ENCODE measurements around the gene RND2. TPM values are rescaled to one million over a fixed set of nuclear protein-coding genes. Genes with fewer than 3 reads are reported as not detected.

The RND2 gene
- total RNA-seq, 1 donor from 2014 or later = under 0.01 TPM

DNA sequence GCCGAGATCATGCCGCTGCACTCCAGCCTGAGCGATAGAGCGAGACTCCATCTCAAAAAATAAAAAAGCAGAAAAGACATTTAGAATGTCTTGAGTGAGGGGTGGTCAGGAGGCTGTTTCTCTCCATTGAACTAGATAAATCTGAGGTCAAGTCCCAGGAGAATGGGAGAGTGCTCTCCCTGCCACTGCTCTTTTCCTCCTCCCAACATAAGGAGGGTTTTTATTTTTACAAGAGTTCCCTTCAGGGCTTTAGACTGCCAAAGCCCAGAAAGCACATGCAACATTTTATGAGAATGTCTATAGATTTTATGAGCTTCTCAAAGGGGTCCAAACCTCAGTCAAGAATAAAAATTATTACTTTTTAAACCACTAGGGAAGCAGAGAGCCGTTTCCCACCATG, 1.6 kb downstream of the RND2 start:
- Histone ChIP-seq H3K27me3 (ENCODE audit: control insufficient read depth in 3 of 3, insufficient read depth in 3 of 3, low read length in 3 of 3) (no peaks in the 10 kb centered on the region), H3K4me3 (ENCODE audit: low read length in 3 of 3) (no peak overlapping the region)

DNA sequence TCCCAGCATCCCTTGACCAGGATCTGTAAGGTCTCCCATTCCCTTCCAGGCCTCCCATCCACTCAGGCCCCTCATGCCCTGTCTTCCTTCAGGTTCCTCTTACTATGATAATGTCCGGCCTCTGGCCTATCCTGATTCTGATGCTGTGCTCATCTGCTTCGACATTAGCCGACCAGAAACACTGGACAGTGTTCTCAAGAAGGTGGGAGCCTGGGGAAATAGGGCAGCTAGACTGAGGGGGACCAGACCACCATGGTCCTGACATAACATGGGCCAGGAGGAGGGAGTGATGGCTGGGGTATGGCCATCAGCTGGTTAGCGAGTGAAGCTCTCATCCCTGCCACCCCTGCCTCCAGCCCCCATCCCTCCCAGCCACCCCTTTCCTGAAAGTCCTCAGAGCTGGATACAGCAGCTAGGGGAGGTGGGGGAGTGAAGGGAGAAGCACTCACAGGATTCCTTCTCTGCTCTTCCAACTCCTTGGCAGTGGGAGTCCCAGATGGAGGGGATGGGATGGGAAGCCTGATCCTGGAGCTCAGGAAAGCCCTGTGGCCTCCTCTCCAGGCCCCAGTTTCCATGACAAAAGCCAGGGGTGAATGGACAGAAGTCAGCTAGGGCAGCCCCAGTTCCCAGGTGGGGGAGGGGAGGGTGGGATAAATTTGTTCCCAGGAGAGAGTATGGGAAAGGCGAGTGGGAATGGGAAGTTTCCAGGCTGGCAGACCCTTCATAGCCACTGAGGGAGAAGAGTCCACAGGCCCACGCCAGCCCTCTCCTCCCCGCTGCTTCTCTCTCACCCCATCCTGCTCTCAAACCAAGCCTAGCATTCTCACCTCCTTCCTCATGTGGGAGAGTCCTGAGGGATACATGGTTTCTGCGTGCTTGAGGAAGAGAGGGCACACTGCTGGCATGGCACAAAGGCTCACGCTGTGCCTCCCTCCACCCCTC, 2.3 kb downstream of the RND2 start:
- Histone ChIP-seq H3K4me1 (ENCODE audit: control insufficient read depth in 3 of 3, insufficient read depth in 3 of 3, low read length in 3 of 3) (peaks cover 5 to 21% (median 17%) of the 10 kb centered on the region in 3 donors), H3K4me3 (ENCODE audit: low read length in 3 of 3) (no peak overlapping the region), H3K9me3 (ENCODE audit: control insufficient read depth in 3 of 3, low read length in 3 of 3) (no peaks in the 10 kb centered on the region), H3K36me3 (ENCODE audit: control insufficient read depth in 3 of 3, insufficient read depth in 3 of 3, low read length in 3 of 3) (no peaks in the 10 kb centered on the region), H3K27ac (ENCODE audit: low read depth, low read length) (no peak overlapping the region), H3K27me3 (ENCODE audit: control insufficient read depth in 3 of 3, insufficient read depth in 3 of 3, low read length in 3 of 3) (no peaks in the 10 kb centered on the region), H3K9ac (ENCODE audit: low read depth in 1 of 3, low read length in 3 of 3) (peak overlapping the region in 1 of 3 donors; percentile 3)

More for the DNA sequence above, 1.6 kb downstream of the RND2 start:
- Histone ChIP-seq H3K9ac (ENCODE audit: low read depth in 1 of 3, low read length in 3 of 3) (no peak overlapping the region), H3K36me3 (ENCODE audit: control insufficient read depth in 3 of 3, insufficient read depth in 3 of 3, low read length in 3 of 3) (no peaks in the 10 kb centered on the region), H3K9me3 (ENCODE audit: control insufficient read depth in 3 of 3, low read length in 3 of 3) (no peaks in the 10 kb centered on the region), H3K4me1 (ENCODE audit: control insufficient read depth in 3 of 3, insufficient read depth in 3 of 3, low read length in 3 of 3) (peaks cover 5 to 24% (median 17%) of the 10 kb centered on the region in 3 donors), H3K27ac (ENCODE audit: low read depth, low read length) (no peak overlapping the region)

DNA sequence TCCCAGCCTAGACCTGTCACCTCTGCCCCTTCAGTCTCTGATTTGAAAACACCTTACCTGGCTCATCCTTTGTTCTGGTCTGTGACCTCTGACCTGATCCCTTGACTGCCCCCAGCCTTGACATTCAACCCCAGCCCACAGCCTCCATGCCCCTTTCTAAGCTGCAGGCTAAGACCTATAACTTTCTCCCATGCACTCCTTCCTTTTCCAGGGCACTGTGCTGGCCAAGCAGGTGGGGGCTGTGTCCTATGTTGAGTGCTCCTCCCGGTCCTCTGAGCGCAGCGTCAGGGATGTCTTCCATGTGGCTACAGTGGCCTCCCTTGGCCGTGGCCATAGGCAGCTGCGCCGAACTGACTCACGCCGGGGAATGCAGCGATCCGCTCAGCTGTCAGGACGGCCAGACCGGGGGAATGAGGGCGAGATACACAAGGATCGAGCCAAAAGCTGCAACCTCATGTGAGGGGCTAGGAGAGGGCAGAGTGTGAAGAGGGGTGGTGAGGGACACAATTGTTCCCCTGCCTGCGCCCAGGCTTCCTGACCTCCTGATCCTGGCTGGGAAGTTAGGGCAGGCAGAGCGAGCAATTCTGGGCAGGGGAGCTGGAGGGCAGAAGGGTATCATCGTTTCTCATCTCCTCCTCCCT, 3.3 kb downstream of the RND2 start:
- Histone ChIP-seq H3K9ac (ENCODE audit: low read depth in 1 of 3, low read length in 3 of 3) (peak overlapping the region in 1 of 3 donors; percentile 33), H3K27me3 (ENCODE audit: control insufficient read depth in 3 of 3, insufficient read depth in 3 of 3, low read length in 3 of 3) (no peaks in the 10 kb centered on the region), H3K27ac (ENCODE audit: low read depth, low read length) (no peak overlapping the region), H3K9me3 (ENCODE audit: control insufficient read depth in 3 of 3, low read length in 3 of 3) (no peaks in the 10 kb centered on the region), H3K4me1 (ENCODE audit: control insufficient read depth in 3 of 3, insufficient read depth in 3 of 3, low read length in 3 of 3) (peaks cover 5 to 21% (median 17%) of the 10 kb centered on the region in 3 donors), H3K36me3 (ENCODE audit: control insufficient read depth in 3 of 3, insufficient read depth in 3 of 3, low read length in 3 of 3) (no peaks in the 10 kb centered on the region), H3K4me3 (ENCODE audit: low read length in 3 of 3) (no peak overlapping the region)

DNA sequence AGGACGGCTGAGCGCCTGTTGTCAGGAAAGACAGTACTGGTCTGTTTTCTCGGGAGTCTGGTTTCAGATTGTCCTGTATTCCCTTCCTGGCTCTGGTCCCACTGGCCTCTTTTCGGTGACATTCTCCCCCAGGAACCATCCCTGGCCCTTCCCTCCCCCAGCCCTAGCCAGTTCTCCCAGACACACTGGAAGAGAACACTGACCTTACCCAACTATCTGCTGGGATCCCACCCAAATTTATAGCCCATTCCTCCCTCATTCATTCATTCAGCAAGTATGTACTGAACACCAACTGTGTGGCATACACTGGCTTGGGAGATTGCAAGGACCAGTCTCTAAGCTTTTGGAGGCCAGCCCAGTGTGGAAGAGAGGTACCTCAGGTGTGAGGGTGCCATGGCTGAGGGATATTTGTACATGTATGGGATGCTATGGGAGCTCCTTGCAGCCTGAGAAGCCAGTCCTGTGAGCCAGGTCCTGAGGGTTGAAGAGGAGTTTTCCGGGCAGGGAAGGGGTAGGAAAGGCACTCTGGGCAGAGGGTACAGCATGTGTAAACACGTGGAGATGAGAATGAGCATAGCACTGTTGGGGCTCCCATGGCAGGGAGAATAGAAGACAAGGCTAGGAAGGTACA, 5.2 kb downstream of the RND2 start:
- no peaks in the 10 kb centered on the region for H3K9me3 ChIP-seq (ENCODE audit: control insufficient read depth in 3 of 3, low read length in 3 of 3)
- H3K36me3 ChIP-seq (ENCODE audit: control insufficient read depth in 3 of 3, insufficient read depth in 3 of 3, low read length in 3 of 3) = no peaks in the 10 kb centered on the region
- peaks cover 0 to 15% (median 10%) of the 10 kb centered on the region in 3 donors for H3K4me1 ChIP-seq (ENCODE audit: control insufficient read depth in 3 of 3, insufficient read depth in 3 of 3, low read length in 3 of 3)
- H3K27ac ChIP-seq (ENCODE audit: low read depth, low read length) = no peak overlapping the region
- H3K4me3 ChIP-seq (ENCODE audit: low read length in 3 of 3) = no peak overlapping the region
- H3K9ac ChIP-seq (ENCODE audit: low read depth in 1 of 3, low read length in 3 of 3) = no peak overlapping the region
- no peaks in the 10 kb centered on the region for H3K27me3 ChIP-seq (ENCODE audit: control insufficient read depth in 3 of 3, insufficient read depth in 3 of 3, low read length in 3 of 3)

DNA sequence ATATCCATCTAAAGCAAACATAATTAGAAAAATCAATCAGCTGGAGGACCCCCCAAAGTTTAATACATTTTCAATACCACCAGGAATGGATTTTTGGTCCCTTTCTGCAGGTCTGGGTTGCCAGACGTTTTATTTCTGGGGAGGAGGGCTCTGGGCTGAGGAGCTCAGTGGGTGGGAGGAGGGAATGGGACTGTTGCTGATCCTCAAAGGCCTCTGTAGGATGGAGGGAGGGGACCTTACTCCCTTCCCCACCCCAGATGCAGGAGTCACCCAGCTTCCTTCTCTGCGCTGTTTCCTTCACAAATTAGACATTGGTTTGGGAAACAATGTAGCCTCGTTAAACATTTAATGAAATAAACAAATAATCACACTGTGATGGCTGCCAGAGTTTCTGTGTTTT, 6.6 kb downstream of the RND2 start:
- peaks cover 0 to 15% (median 10%) of the 10 kb centered on the region in 3 donors for H3K4me1 ChIP-seq (ENCODE audit: control insufficient read depth in 3 of 3, insufficient read depth in 3 of 3, low read length in 3 of 3)
- H3K4me3 ChIP-seq (ENCODE audit: low read length in 3 of 3) = no peak overlapping the region
- no peaks in the 10 kb centered on the region for H3K27me3 ChIP-seq (ENCODE audit: control insufficient read depth in 3 of 3, insufficient read depth in 3 of 3, low read length in 3 of 3)
- H3K9ac ChIP-seq (ENCODE audit: low read depth in 1 of 3, low read length in 3 of 3) = no peak overlapping the region
- H3K27ac ChIP-seq (ENCODE audit: low read depth, low read length) = no peak overlapping the region
- H3K9me3 ChIP-seq (ENCODE audit: control insufficient read depth in 3 of 3, low read length in 3 of 3) = no peaks in the 10 kb centered on the region
- no peaks in the 10 kb centered on the region for H3K36me3 ChIP-seq (ENCODE audit: control insufficient read depth in 3 of 3, insufficient read depth in 3 of 3, low read length in 3 of 3)

DNA sequence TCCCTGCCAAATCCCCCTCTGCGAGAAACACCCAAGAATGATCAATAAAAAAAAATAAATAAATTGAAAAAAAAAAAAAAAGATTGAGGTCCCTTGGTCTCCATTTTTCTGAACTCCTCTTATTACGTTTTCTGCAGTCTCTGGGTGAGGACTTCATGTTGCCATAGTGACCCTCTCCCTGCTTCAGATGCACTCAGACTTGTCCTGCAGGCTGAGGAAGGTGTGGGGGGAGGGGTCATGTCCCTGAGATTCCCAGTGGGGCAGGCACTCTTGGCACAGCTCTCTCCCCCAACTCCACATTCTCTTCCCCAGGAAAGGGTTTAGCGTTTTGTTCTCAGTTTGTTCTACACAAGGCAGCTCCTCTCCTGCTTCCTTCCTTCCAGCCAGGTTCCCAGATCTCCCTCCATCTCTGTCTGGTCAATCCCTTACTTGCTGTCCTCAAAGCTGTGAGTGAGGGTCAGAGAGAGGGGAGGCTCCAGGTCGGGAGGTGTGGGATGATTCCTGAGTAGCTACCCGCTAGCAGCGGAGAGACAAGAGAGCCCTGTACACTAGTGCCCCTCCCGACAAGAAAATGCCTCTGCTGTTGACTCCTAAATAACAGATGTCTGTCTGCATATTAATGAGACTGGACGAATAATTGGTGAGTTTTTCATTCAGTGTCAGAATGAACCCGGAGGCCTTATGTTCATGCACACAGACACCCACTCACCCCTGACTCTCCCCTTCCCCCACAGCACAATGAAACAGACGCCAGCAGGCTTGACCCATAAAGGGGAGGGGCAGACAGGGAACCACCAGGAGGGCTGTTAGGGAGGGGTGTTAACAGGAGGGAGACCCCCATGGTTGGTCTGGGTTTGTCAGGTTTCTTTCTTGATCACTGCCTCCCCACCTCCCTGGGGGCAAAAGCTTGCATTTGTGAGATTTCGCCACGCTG, 9.2 kb downstream of the RND2 start:
- H3K36me3 ChIP-seq (ENCODE audit: control insufficient read depth in 3 of 3, insufficient read depth in 3 of 3, low read length in 3 of 3) = no peaks in the 10 kb centered on the region
- H3K9me3 ChIP-seq (ENCODE audit: control insufficient read depth in 3 of 3, low read length in 3 of 3) = no peaks in the 10 kb centered on the region
- H3K9ac ChIP-seq (ENCODE audit: low read depth in 1 of 3, low read length in 3 of 3) = peak overlapping the region in 1 of 3 donors; percentile 8
- no peak overlapping the region for H3K4me3 ChIP-seq (ENCODE audit: low read length in 3 of 3)
- H3K27ac ChIP-seq (ENCODE audit: low read depth, low read length) = no peak overlapping the region
- H3K27me3 ChIP-seq (ENCODE audit: control insufficient read depth in 3 of 3, insufficient read depth in 3 of 3, low read length in 3 of 3) = no peaks in the 10 kb centered on the region
- peaks cover 0 to 4% (median 0%) of the 10 kb centered on the region in 3 donors for H3K4me1 ChIP-seq (ENCODE audit: control insufficient read depth in 3 of 3, insufficient read depth in 3 of 3, low read length in 3 of 3)

DNA sequence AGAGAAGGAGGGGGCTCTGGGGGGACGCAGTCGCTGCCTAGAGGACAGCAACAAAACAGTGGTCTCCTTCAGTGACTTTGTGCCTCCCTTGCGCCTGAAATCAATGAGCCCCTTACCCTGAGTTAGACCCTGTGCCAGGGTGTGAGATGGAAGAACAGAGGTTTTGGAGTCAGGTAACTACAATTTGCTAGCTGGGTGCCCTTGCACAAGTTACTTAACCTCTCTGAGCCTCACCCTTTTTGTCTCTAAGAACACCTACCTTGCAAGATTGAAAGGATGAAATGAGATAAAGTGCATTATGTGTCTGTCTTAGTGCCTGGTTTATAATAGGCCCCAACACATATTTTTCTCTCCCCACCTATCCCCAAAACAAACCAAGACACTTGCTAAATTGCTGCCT, 9.9 kb downstream of the RND2 start:
- Histone ChIP-seq H3K4me1 (ENCODE audit: control insufficient read depth in 3 of 3, insufficient read depth in 3 of 3, low read length in 3 of 3) (peaks cover 0 to 2% (median 0%) of the 10 kb centered on the region in 3 donors), H3K27ac (ENCODE audit: low read depth, low read length) (no peak overlapping the region), H3K9ac (ENCODE audit: low read depth in 1 of 3, low read length in 3 of 3) (no peak overlapping the region), H3K36me3 (ENCODE audit: control insufficient read depth in 3 of 3, insufficient read depth in 3 of 3, low read length in 3 of 3) (no peaks in the 10 kb centered on the region), H3K9me3 (ENCODE audit: control insufficient read depth in 3 of 3, low read length in 3 of 3) (no peaks in the 10 kb centered on the region), H3K27me3 (ENCODE audit: control insufficient read depth in 3 of 3, insufficient read depth in 3 of 3, low read length in 3 of 3) (no peaks in the 10 kb centered on the region), H3K4me3 (ENCODE audit: low read length in 3 of 3) (no peak overlapping the region)

DNA sequence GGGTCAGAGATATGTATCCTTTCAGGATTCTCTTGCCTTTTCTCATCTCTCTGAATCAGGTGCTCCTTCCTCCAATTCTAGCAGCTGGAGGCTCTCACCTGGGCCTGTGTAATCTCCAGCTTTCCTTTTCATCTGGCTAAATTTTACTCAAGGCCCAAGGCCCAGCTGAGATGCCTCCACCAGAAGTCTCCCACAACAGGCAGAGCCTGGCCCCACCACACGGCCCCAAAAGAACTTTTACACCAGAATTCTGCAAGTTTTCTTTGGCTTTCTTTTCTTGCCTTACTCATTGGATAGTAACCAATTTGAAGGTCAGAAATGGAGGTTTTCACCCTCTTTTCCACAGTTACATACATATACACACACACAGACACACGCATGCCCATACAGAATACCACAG, 14.6 kb downstream of the RND2 start:
- no peak overlapping the region for H3K27ac ChIP-seq (ENCODE audit: low read depth, low read length)
- no peak overlapping the region for H3K4me3 ChIP-seq (ENCODE audit: low read length in 3 of 3)
- peaks cover 0 to 2% (median 0%) of the 10 kb centered on the region in 3 donors for H3K36me3 ChIP-seq (ENCODE audit: control insufficient read depth in 3 of 3, insufficient read depth in 3 of 3, low read length in 3 of 3)
- H3K4me1 ChIP-seq (ENCODE audit: control insufficient read depth in 3 of 3, insufficient read depth in 3 of 3, low read length in 3 of 3) = no peaks in the 10 kb centered on the region
- no peaks in the 10 kb centered on the region for H3K9me3 ChIP-seq (ENCODE audit: control insufficient read depth in 3 of 3, low read length in 3 of 3)
- H3K27me3 ChIP-seq (ENCODE audit: control insufficient read depth in 3 of 3, insufficient read depth in 3 of 3, low read length in 3 of 3) = no peaks in the 10 kb centered on the region
- no peak overlapping the region for H3K9ac ChIP-seq (ENCODE audit: low read depth in 1 of 3, low read length in 3 of 3)

DNA sequence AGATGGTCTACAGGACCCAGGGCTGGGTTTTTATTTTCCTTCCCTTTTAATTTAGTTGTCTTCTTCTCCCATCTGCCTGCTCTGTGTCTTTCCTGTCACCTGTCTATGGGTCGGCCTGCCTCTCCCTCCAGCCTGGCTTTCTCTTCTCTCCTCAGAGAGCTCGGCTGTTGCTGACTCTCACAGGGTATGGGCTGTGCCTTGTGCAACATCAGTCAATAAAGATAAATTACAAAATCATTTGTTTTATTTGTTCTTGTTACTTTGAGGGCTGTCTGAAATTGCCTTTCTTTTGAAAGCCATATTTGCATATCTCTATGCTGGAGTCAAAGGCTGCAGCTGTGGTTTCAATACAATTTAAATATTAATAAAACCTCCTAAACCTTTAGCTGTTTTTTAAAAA, 15.6 kb downstream of the RND2 start:
- H3K9ac ChIP-seq (ENCODE audit: low read depth in 1 of 3, low read length in 3 of 3) = no peak overlapping the region
- H3K27ac ChIP-seq (ENCODE audit: low read depth, low read length) = no peak overlapping the region
- no peaks in the 10 kb centered on the region for H3K27me3 ChIP-seq (ENCODE audit: control insufficient read depth in 3 of 3, insufficient read depth in 3 of 3, low read length in 3 of 3)
- H3K4me1 ChIP-seq (ENCODE audit: control insufficient read depth in 3 of 3, insufficient read depth in 3 of 3, low read length in 3 of 3) = no peaks in the 10 kb centered on the region
- H3K9me3 ChIP-seq (ENCODE audit: control insufficient read depth in 3 of 3, low read length in 3 of 3) = no peaks in the 10 kb centered on the region
- peaks cover 0 to 2% (median 0%) of the 10 kb centered on the region in 3 donors for H3K36me3 ChIP-seq (ENCODE audit: control insufficient read depth in 3 of 3, insufficient read depth in 3 of 3, low read length in 3 of 3)
- H3K4me3 ChIP-seq (ENCODE audit: low read length in 3 of 3) = no peak overlapping the region

Measured in skeletal muscle tissue (tissue), 4 donors.